ENCODE results near the gene TCEA2.

Gene TCEA2

DNA sequence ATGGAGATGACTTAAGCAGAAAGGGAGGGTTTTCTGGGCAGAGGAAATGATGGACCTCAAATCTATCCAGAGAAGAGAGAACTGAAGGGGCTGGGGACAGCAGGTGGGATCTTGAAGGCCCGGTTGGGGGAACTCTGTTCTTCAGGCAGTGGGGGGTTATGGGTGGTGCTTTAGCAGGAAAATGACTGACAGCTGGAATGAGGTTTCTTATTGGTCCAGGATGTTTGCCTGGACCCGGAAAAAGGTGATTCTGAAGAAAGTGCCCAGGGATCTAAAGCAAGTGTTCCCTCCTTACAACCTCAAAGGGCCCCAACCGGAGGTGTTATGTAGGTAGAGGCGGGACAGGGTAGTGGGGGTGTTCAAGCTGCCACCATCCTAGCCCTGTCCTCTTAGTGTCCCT, 32.5 kb downstream of the TCEA2 start:
- DNase-seq (ENCODE audit: low spot score): no peak

DNA sequence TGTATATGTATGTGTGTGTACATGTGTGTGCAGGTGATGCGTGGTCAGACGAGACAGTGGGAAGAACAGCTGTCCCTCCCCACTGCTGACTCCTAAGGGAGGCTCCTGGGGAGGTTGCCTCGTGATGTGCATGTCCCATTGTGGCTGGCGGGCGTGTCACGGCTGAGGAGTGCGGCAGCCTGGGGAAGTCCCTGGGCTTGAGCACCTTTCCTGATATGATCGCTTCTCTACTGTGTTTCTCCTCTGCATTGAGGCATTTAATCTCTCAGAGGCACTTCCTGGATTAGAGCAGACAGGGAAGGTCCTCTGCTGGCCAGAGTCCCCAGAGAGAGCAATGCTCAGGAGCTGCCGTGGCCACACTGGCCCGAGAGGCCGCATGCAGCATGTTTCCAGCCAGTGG, 32.9 kb downstream of the TCEA2 start:
- no peak for DNase-seq (ENCODE audit: low spot score)

DNA sequence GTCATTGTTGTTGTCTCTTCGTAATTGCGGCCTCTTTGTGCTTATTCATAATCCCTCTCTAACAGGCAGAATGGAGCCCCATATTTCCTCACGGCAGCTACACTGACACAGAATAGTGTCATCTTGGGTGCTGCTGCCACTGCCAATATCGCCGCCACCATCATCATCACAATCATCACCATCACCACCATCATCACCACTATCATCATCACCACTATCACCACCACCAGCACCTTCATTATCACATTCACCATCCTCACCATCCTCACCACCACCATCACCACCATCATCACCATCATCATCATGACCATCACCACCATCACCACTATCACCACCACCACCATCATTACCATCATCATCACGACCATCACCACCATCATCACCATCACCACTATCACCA, 33.5 kb downstream of the TCEA2 start:
- no peak for DNase-seq (ENCODE audit: low spot score)

DNA sequence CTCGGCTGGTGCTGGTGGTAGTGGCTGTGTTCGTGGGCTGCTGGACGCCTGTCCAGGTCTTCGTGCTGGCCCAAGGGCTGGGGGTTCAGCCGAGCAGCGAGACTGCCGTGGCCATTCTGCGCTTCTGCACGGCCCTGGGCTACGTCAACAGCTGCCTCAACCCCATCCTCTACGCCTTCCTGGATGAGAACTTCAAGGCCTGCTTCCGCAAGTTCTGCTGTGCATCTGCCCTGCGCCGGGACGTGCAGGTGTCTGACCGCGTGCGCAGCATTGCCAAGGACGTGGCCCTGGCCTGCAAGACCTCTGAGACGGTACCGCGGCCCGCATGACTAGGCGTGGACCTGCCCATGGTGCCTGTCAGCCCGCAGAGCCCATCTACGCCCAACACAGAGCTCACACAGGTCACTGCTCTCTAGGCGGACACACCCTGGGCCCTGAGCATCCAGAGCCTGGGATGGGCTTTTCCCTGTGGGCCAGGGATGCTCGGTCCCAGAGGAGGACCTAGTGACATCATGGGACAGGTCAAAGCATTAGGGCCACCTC, 35.5 kb downstream of the TCEA2 start:
- DNase-seq (ENCODE audit: low spot score): no peak

DNA sequence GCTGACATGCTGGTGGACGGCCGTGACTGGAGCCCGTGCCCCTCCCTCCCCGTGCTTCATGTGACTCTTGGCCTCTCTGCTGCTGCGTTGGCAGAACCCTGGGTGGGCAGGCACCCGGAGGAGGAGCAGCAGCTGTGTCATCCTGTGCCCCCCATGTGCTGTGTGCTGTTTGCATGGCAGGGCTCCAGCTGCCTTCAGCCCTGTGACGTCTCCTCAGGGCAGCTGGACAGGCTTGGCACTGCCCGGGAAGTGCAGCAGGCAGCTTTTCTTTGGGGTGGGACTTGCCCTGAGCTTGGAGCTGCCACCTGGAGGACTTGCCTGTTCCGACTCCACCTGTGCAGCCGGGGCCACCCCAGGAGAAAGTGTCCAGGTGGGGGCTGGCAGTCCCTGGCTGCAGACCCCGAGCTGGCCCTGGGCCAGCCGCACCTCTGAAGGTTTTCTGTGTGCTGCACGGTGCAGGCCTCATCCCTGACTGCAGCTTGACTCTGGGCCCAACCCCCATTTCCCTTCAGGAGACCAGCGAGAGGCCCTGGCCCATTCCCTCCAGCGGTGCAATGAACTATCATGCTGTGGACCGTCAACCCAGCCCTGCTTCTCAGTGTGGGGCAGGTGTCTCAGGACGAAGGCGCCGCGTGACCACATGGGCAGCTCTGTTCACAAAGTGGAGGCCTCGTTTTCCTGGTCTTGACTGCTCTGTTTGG, 36.2 kb downstream of the TCEA2 start:
- no peak for DNase-seq (ENCODE audit: low spot score)

DNA sequence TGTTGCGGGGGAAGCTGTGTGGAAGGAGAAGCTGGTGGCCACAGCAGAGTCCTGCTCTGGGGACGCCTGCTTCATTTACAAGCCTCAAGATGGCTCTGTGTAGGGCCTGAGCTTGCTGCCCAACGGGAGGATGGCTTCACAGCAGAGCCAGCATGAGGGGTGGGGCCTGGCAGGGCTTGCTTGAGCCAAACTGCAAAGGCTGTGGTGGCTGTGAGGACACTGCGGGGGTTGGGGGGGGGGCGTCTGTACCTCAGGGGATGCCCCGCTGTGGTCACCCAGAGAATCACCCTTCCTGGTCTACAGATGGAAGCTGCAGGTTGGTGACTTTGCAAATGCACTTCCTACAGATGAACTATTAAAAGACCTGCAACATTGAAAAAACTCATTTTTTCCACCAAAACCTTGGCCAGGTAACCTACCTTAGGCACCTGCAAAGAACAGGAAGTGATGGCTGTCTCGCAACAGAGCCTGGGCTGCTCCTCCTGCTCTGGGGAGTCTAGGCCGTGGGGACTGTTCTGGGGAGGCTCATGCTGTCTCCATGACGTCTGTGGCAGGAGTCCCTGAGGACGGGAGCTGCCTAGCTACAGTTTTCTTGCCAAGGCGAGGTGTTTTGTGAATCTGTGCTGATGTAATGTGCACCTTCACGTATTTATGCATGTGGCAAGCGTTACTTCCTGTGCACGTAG, 37.0 kb downstream of the TCEA2 start:
- no peak for DNase-seq (ENCODE audit: low spot score)

DNA sequence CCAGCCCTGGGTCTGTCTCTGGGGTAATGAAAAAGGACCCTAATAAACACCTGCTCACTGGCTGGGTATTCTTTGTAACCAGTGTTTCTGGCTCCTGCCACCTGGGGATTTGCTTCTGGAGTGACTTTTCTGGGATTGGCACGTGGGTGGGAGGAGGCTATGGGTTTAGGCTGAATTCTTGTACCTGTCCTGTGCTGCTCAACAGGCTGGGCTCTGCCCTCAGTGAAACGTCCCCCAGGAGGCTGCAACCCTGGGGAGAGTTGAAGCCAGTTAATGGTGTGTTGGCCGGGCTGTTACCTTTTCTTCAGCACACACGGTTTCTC, 37.5 kb downstream of the TCEA2 start:
- DNase-seq (ENCODE audit: low spot score): no peak

DNA sequence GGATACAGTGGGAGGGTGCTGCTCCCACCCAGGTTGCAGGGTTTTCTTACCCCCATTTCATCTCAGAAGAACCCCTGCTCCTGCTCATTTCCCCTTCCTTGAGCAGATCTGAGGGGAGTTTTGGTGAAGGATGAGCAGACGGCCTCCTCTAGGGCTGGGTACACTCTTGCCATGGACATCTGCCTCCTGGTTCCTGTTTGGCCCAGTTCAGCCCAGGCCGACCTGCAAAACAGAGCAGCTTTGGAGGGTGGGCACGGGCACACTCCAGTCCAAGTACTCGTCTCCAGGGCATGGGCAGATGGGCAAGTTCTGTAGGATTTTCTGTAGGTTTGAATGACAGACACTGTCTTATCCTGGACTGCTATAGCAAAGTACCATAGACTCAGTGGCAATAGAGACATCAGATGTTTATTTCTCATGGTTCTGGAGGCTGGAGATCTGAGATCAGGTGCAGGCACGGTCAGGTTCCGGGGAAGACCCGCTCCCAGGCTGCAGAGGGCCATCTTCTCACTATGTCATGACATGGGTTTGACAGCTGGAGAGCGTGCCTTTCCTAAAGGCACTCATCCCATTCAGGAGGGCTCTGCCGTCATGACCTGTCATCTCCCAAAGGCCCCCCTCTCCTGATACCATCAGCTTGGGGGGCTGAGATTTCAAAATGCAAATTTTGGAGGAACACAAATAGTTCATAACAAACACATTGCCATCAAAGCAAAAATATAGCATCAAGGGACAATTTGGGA, 38.1 kb downstream of the TCEA2 start:
- no peak for DNase-seq (ENCODE audit: low spot score)

DNA sequence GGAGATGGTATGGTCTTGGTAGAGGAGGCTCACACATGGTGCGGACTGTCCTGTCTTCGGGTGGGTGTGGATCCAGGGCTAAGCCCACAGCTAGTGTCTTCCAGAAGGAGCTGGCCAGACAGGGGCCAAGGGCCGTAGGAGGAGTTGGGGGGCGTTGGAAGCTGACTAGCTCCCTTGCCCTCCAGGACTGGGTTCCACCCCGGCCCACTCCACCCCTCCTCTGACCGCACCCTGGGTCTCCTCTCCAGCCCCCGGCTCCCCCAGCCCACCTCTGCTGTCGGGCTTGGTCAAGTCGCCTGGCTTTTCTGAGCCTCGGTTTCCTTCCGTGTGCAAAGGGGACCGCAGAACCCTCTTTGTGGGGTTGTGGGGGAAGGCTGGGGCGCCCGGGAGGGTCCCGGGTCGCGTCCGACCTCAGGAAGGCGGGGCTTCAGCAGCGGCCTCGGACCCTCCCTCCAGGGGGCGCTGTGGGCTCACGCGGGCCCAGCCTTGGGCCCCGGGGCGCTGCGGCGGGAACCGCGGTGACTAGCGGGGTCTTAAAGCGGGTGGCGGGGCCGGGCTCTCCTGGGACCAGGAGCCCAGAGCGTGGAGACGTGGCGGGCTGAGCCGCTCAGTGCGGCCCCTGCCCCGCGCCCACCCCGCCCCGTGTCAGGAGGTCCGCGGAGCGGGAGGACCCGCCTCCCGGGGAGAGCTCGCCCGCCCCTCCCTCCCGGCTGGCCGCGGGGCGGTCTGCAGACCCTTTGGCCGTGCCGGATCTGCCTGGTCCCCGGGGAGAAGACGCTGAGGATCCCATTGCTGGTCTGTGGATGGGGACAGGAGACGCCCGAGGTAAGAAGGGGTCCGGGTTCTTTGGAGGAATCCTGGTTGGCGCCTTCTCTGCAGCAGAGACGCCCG, 39.0 kb downstream of the TCEA2 start:
- no peak for DNase-seq (ENCODE audit: low spot score)

DNA sequence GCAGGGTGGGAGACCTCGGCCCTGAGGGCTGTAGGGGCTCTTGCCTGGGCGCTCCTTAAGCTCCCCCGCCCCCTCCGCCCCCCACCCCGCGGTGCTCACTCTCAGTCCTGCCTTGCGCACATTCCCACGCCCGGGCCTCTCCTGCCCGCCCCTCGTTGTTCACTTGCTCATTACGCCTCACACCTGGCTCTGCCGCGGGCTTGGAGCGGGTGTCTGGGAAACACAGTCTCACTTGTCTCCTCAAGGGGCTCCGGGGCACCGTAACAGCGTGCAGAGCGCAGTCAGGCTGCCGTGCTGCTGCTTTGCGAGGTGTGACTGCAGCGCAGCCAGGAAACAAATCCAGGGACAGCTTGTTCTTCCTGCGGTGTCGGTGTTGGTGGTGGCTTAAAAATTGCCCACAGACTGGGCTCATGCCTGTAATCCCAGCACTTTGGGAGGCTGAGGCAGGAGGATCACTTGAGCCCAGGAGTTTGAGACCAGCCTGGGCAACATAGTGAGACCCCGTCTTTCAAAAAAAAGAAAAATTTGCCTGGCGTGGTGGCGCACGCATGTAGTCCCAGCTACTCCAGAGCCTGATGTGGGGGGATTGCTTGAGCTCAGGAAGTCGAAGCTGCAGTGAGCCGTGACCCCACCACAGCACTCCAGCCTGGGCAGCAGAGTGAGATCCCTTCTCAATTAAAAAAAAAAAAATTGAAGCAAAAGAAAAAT, 39.8 kb downstream of the TCEA2 start:
- no peak for DNase-seq (ENCODE audit: low spot score)

DNA sequence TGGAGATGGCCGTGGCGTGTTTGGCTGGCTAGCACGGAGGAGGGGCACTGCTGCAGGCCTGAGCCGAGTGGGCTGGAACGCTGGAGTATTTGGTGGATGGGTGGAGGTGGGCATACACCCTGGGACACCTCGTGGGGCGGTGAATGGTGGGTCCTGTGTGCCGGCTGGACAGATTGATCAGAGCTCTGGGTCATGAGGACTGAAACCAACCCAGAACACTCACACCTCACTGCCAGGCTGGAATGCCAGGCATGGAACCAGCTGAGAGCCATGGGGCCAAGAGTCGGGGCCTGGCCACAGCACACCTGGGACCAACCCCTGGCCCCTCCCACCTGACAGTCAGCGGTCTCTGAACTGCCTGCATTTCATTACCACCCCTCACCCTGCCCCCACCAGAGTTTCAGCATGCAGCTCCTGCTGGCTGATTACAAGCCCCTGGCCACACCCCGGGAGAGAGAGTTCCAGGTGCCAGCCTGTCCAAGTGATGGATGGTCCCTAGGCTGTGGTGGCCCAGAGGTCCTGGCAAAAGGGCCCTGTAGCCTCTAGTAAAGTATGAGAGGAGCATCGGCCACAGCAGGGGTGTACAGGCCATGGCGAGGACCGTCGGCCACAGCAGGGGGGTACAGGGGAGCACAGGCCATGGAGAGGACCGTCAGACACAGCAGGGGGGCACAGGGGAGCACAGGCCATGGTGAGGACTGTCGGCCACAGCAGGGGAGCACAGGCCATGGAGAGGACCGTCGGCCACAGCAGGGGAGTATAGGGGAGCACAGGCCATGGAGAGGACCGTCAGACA, 41.1 kb downstream of the TCEA2 start:
- DNase-seq (ENCODE audit: low spot score): no peak

DNA sequence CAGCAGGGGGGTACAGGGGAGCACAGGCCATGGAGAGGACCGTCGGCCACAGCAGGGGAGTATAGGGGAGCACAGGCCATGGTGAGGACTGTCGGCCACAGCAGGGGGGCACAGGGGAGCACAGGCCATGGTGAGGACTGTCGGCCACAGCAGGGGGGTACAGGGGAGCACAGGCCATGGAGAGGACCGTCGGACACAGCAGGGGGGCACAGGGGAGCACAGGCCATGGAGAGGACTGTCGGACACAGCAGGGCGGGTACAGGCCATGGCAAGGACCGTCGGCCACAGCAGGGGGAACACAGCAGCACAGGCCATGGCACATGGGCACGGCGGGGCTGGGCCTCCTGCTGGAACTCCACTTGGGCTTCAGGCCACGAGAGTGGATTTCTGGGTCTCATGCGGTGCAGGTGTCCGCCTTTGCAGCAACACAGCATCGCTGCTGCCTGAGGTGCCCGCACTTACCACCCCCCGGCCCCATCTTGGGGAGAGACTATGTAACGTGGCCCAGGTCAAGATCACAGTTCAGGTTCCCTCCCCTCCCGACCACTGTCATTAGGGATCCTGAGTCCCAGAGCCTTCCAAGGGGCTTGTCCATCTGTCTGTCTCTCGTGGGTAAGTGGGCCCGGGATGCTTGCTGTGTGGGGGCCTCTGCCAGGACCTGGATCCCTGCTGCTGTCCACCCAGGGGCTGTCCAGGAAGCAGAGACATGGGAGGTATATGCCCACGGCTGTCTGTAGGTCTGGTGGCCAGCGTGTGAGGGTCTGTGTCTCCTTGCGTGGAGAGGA, 41.9 kb downstream of the TCEA2 start:
- DNase-seq (ENCODE audit: low spot score): no peak

DNA sequence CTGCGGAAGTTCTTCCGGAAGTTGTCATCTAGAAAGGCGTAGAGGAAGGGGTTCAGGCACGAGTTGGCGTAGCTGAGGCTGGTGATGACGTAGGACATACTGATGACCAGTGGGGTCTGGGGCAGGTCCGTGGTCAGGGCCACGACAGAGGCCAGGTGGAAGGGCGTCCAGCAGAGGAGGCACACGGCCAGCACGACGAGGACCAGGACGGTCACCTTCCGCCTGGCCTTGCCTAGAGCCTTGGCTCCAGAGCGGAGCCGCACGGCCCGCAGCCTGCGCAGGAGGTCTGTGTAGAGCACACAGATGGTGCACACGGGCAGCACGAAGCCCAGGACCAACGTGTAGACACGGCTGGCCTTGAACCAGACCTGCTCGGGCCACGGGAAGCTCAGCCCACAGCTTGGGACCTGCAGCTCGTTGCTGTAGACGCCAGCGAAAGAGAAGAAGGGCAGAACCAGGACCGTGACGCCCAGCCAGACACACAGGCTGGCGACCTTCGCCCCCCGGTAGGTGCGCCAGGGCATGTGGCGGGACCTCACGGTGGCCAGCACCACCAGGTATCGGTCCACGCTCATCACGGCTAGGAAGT, 42.9 kb downstream of the TCEA2 start:
- DNase-seq (ENCODE audit: low spot score): no peak

DNA sequence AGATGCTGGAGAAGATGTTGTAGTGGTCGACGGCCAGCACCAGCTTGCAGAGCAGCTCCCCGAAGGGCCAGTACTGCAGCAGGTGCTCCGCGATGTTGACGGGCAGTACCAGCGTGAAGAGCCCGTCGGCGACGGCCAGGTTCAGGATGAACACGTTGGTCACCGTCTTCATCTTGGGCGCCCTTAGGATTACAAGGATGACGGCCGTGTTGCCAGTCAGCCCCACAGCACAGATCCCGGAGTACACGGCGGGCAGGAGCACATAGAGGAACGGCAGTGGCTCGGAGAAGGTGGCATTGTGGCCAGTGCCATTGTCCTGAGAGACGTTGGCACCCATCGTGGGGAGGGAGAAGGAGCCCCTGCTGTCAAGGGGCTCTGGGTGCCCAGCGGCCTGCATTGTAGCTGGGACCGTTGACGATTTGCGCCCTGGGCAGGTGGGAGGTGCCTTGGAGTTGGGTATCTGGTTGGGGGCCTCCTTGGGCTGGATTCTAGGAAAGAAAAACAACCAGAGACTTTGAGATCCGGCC, 43.5 kb downstream of the TCEA2 start:
- no peak for DNase-seq (ENCODE audit: low spot score)

DNA sequence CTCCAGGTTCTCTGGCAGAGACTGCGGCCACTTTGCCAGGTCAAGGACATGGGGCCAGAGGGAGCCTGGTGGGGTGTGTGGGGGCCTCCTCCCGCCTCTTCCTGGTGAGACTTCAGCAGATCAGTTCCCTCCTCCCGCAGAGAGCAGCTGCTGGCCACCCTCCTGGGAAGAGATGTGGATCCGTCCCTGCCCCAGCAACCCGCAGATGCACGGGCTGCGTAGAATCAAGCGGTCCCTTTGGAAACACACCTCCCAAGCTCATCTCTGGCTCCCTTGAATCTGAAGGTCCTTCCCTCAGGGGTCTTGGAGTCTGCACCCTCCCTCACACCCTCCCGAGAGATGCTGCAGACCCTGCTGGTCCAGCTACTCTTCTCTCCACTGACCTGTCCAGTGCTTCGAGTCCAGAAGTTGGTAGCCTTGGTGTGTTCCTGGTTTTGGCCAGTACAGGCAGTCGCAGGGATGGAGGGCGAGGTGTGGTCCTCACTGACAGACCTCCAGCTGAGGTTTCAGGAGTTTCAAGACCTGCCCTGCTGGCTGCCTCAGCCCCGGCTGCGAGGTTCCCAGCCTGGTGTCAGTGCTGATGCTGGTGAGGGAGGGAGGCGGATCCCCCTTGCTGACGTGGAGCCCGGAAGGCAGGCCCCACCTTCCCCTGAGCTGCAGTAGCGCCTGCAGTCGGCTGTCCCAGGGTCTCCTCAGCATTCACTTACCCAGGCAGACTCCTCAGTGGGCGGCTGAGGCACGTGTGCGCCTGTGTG, 44.2 kb downstream of the TCEA2 start, which contains the start of gene NPBWR2:
TSS of gene NPBWR2 (minus strand) at position 585 of the 755 bp plus-strand sequence. CDS start 734 bp downstream, outside the sequence.
- DNase-seq (ENCODE audit: low spot score): no peak

DNA sequence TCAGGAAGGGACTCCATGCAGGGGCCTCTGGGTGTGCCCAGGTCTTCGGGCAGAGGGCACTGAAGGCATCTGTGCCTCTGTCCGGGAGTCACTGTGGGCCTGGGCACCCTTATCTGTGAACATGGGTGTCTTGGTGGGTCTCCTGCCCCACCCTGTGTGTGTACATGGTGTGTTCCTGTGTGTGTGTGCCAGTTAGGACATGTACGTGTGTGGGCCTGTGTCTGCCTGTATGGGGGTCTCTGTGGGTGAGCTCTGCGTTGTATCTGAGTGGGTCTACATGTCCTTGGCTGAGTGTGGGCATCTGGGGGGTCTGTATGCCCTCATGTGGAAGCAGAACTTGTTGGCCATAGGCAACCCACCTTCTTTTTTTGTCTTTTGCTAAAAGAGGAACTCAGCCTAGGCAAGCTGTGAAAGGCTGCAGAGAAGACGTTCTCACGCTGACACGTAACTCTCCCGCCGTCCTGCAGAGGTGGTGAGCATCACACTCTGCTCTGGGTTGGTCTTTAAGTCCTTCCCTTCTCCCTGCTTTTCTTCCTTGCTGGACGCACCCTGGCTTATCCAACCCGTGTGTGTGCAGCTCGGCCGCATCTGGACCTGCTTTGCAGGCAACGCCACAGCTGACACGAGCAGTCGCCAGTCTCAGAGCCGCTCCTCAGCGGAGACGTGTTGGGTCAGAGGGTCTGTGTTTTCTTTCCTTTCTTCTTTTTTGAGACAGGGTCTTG, 44.9 kb downstream of the TCEA2 start:
- DNase-seq (ENCODE audit: low spot score): no peak
